PC-3 (cell line): Measurements from ENCODE around the gene SEMA4B. TPM values are rescaled to one million over a fixed set of nuclear protein-coding genes. Genes with fewer than 3 reads are reported as not detected.

Experiments
- ATAC-seq: fragments of 200-7000 bp; cut with Tn5 transposase; 2 replicates; pipeline ENCODE4 v1.9.1; 2020; ENCODE audit warnings: mild to moderate bottlenecking, moderate library complexity
- BruUV-seq: library from RNA; stranded (reverse); fragments of 400-500 nt; replicated peaks from 2 replicates; lab custom pipeline; 2021; lab: Mats Ljungman, UMichigan
- CTCF ChIA-PET: fragments of 300-600 bp; sonication (Branson Sonifier 250); formaldehyde crosslinking; loops from one replicate; lab custom pipeline; 2022; ENCODE audit warnings: antibody characterized with exemption; lab: Charles Lee
- POLR2A ChIA-PET: fragments of 300-600 bp; sonication (Branson Sonifier 250); formaldehyde crosslinking; loops from one replicate; lab custom pipeline; 2022; ENCODE audit warnings: antibody characterized with exemption; ENCODE audit not compliant: unreplicated experiment; lab: Charles Lee
- DNase-seq: peaks from one replicate; pipeline ENCODE4 v3.0.0-alpha.2; 2015
- H2AFZ ChIP-seq: fragments of 300-600 bp; sonication (generic); 2 replicates; pipeline ENCODE4 v1.6.0; 2016; ENCODE audit warnings: antibody characterized with exemption, low read length
- H3F3A ChIP-seq: fragments of 300-600 bp; sonication (generic); one replicate; pipeline ENCODE4 v1.6.0; 2017; ENCODE audit warnings: antibody characterized with exemption, low read length, control low read depth, mild to moderate bottlenecking; ENCODE audit not compliant: unreplicated experiment
- H3K27ac ChIP-seq: fragments of 300-600 bp; sonication (generic); 2 replicates; pipeline ENCODE4 v1.5.1; 2016; ENCODE audit warnings: mild to moderate bottlenecking, low read length
- H3K27me3 ChIP-seq: fragments of 300-600 bp; sonication (generic); 2 replicates; pipeline ENCODE4 v1.6.1; 2016; ENCODE audit warnings: low read length, mixed read lengths
- H3K36me3 ChIP-seq: fragments of 300-600 bp; sonication (generic); 2 replicates; pipeline ENCODE4 v1.6.1; 2016; ENCODE audit warnings: low read depth, mixed run types, low read length, mixed read lengths
- H3K4me1 ChIP-seq: fragments of 300-600 bp; sonication (generic); 2 replicates; pipeline ENCODE4 v1.5.1; 2016; ENCODE audit warnings: low read length; ENCODE audit not compliant: insufficient read depth
- H3K4me2 ChIP-seq: fragments of 300-600 bp; sonication (generic); 2 replicates; pipeline ENCODE4 v1.6.0; 2016; ENCODE audit warnings: low read length
- H3K4me3 ChIP-seq: fragments of 300-600 bp; sonication (generic); 2 replicates; pipeline ENCODE4 v1.5.1; 2016; ENCODE audit warnings: mild to moderate bottlenecking, low read length, mixed read lengths
- H3K79me2 ChIP-seq: fragments of 300-600 bp; sonication (generic); 2 replicates; pipeline ENCODE4 v1.6.1; 2017; ENCODE audit warnings: low read length, mixed read lengths
- H3K9ac ChIP-seq: fragments of 300-600 bp; sonication (generic); 2 replicates; pipeline ENCODE4 v1.6.0; 2016; ENCODE audit warnings: mild to moderate bottlenecking, low read length
- H3K9me2 ChIP-seq: fragments of 300-600 bp; sonication (generic); replicated peaks from 2 replicates; pipeline ENCODE4 v1.6.1; 2016; ENCODE audit warnings: mixed run types, low read length, mixed read lengths
- H3K9me3 ChIP-seq: fragments of 300-600 bp; sonication (generic); 2 replicates; pipeline ENCODE4 v1.6.1; 2016; ENCODE audit warnings: low read length, mixed read lengths
- H4K20me1 ChIP-seq: fragments of 300-600 bp; sonication (generic); 2 replicates; pipeline ENCODE4 v1.6.1; 2016; ENCODE audit warnings: low read length, mixed read lengths
- EZH2 ChIP-seq: fragments of 300-600 bp; sonication (generic); IDR thresholded peaks from one replicate; pipeline ENCODE4 v1.6.1; 2017; ENCODE audit warnings: antibody characterized with exemption, mild to moderate bottlenecking, low read length; ENCODE audit not compliant: unreplicated experiment
- EZH2phosphoT487 ChIP-seq: fragments of 300-600 bp; sonication (generic); IDR thresholded peaks from 2 replicates; pipeline ENCODE4 v1.6.1; 2018; ENCODE audit warnings: mild to moderate bottlenecking, antibody characterized with exemption, low read length, borderline replicate concordance
- intact Hi-C: fragments of 100-400 bp; cut with micrococcal nuclease; formaldehyde crosslinking; loops from 2 replicates; pipeline ENCODE4 v1.9.0; 2023
- total RNA-seq: library from RNA; depleted of rRNA; stranded (reverse); fragments of >200 nt; gene quantifications from 2 replicates; pipeline ENCODE4 v1.2.3, GENCODE V29; 2014
- TF ChIP-seq, protein P1 (sequence below): fragments of 300-600 bp; sonication (generic); conservative IDR thresholded peaks from 2 replicates; pipeline ENCODE4 v1.5.1; 2017; ENCODE audit warnings: antibody characterized with exemption, low read depth, mild to moderate bottlenecking, low read length

Gene SEMA4B
- total RNA-seq, 1 experiment from 2014 or later: 114 TPM

- POLR2A ChIA-PET: no interaction called here
- H3F3A ChIP-seq: peaks cover 7% of the 10 kb centered on the region
- H3K9me3 ChIP-seq: no peaks in the 10 kb centered on the region
- no peak overlapping the region for H2AFZ ChIP-seq
- H3K9me2 ChIP-seq: no peaks in the 10 kb centered on the region
- H3K36me3 ChIP-seq: peaks cover 50% of the 10 kb centered on the region
- no peak for TF ChIP-seq EZH2phosphoT487
- TF ChIP-seq, protein P1, sequence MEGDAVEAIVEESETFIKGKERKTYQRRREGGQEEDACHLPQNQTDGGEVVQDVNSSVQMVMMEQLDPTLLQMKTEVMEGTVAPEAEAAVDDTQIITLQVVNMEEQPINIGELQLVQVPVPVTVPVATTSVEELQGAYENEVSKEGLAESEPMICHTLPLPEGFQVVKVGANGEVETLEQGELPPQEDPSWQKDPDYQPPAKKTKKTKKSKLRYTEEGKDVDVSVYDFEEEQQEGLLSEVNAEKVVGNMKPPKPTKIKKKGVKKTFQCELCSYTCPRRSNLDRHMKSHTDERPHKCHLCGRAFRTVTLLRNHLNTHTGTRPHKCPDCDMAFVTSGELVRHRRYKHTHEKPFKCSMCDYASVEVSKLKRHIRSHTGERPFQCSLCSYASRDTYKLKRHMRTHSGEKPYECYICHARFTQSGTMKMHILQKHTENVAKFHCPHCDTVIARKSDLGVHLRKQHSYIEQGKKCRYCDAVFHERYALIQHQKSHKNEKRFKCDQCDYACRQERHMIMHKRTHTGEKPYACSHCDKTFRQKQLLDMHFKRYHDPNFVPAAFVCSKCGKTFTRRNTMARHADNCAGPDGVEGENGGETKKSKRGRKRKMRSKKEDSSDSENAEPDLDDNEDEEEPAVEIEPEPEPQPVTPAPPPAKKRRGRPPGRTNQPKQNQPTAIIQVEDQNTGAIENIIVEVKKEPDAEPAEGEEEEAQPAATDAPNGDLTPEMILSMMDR: no peak
- no peak for TF ChIP-seq EZH2
- peak overlapping the region; percentile 98 for H3K27ac ChIP-seq
- H3K4me1 ChIP-seq: peaks cover 47% of the 10 kb centered on the region
- no peaks in the 10 kb centered on the region for H3K27me3 ChIP-seq
- no TSS peak for BruUV-seq
- DNase-seq (no peak), ATAC-seq (no peak)
- intact Hi-C loops: no loop called here
- H3K4me3 ChIP-seq: no peak overlapping the region
- H3K4me2 ChIP-seq: peak overlapping the region; percentile 57; the same call in 1 of the 2 replicates
- CTCF ChIA-PET: interaction anchor here (1.2 kb wide), 1 partner anchor 10 kb away, joined by 4 read pairs; no protein-coding TSS in a partner anchor
- H4K20me1 ChIP-seq: no peaks in the 10 kb centered on the region
- H3K9ac ChIP-seq: peak overlapping the region; percentile 96
- peaks cover 92% of the 10 kb centered on the region for H3K79me2 ChIP-seq
These were observed 12.1 kb downstream of the SEMA4B start for GRCh38 chr15:90213122-90213817.

DNA sequence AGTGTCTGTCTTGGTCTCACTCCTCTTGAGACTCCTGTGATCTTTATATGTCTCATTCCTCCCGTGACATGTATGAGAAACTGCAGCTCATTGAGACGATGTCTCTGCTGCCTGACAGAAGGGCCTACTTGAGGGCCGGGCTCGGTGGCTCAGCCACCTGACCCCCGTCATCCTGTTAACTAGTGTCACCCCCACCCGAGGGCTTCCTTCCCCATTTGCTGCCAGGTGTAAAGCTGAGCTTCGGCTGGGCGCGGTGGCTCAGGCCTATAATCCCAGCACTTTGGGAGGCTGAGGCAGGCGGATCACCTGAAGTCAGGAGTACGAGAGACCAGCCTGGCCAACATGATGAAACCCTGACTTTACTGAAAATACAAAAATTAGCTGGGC is 12.7 kb downstream of the SEMA4B start:
- POLR2A ChIA-PET: no interaction called here
- peaks cover 52% of the 10 kb centered on the region for H3K36me3 ChIP-seq
- H3K9ac ChIP-seq: peak overlapping the region; percentile 96; the same call in 1 of the 2 replicates
- peaks cover 89% of the 10 kb centered on the region for H3K79me2 ChIP-seq
- no TSS peak for BruUV-seq
- H2AFZ ChIP-seq: no peak overlapping the region
- intact Hi-C loops: no loop called here
- H3K4me1 ChIP-seq: peaks cover 45% of the 10 kb centered on the region
- ATAC-seq (no peak), DNase-seq (no peak)
- no peaks in the 10 kb centered on the region for H3K27me3 ChIP-seq
- H3K9me2 ChIP-seq: no peaks in the 10 kb centered on the region
- H3K4me3 ChIP-seq: no peak overlapping the region
- H3F3A ChIP-seq: peaks cover 7% of the 10 kb centered on the region
- TF ChIP-seq, protein P1: no peak
- no peak for TF ChIP-seq EZH2
- H4K20me1 ChIP-seq: no peaks in the 10 kb centered on the region
- H3K9me3 ChIP-seq: no peaks in the 10 kb centered on the region
- no peak overlapping the region for H3K4me2 ChIP-seq
- CTCF ChIA-PET: no interaction called here
- H3K27ac ChIP-seq: peak overlapping the region; percentile 98
